Neural cell (in vitro differentiated cells): ENCODE results near the gene KCNJ4. TPM values are rescaled to one million over a fixed set of nuclear protein-coding genes. Genes with fewer than 3 reads are reported as not detected.
A peak's percentile ranks its signal among the peaks of the same experiment; 100 is the strongest.

Experiments used
- H2AFZ ChIP-seq: fragments of 200-600, 300-800 bp; sonication (generic), shearing (Covaris generic); 2 replicates; pipeline ENCODE4 v1.6.0; 2014; ENCODE audit warnings: low read depth, mild to moderate bottlenecking, antibody characterized with exemption, low read length, moderate library complexity
- H3F3A ChIP-seq: fragments of 200-600 bp; shearing (Covaris generic); 2 replicates; pipeline ENCODE4 v1.6.1; 2016; ENCODE audit warnings: mild to moderate bottlenecking, moderate library complexity, mixed read lengths, antibody characterized with exemption, low read length; ENCODE audit not compliant: insufficient read depth, poor library complexity, severe bottlenecking
- H3K27ac ChIP-seq: fragments of 200-600, 300-800 bp; sonication (generic), shearing (Covaris generic); 2 replicates; pipeline ENCODE4 v1.5.1; 2014; ENCODE audit warnings: mild to moderate bottlenecking, low read length, moderate library complexity
- H3K27me3 ChIP-seq: fragments of 300-800, 200-600 bp; sonication (generic), shearing (Covaris generic); 2 replicates; pipeline ENCODE4 v1.6.0; 2014; ENCODE audit warnings: mild to moderate bottlenecking, low read depth, low read length, moderate library complexity; ENCODE audit not compliant: insufficient read depth
- H3K36me3 ChIP-seq: fragments of 300-800, 200-600 bp; sonication (generic), shearing (Covaris generic); 2 replicates; pipeline ENCODE4 v1.5.1; 2014; ENCODE audit warnings: mild to moderate bottlenecking, antibody characterized with exemption, low read length, moderate library complexity; ENCODE audit not compliant: insufficient read depth
- H3K4me2 ChIP-seq: fragments of 300-800, 200-600 bp; sonication (generic), shearing (Covaris generic); 2 replicates; pipeline ENCODE4 v1.6.0; 2014; ENCODE audit warnings: mild to moderate bottlenecking, low read length
- H3K4me3 ChIP-seq: fragments of 300-800, 200-600 bp; sonication (generic), shearing (Covaris generic); 2 replicates; pipeline ENCODE4 v1.5.1; 2014; ENCODE audit warnings: mild to moderate bottlenecking, low read length, moderate library complexity
- H3K79me2 ChIP-seq: fragments of 200-600 bp; shearing (Covaris generic); replicated peaks from 2 replicates; pipeline ENCODE4 v1.6.0; 2014; ENCODE audit warnings: mild to moderate bottlenecking, low read length, moderate library complexity; ENCODE audit not compliant: insufficient read depth
- H3K9ac ChIP-seq: fragments of 300-800, 200-600 bp; sonication (generic), shearing (Covaris generic); 2 replicates; pipeline ENCODE4 v1.6.1; 2016; ENCODE audit warnings: mild to moderate bottlenecking, low read length, mixed read lengths
- H3K9me2 ChIP-seq: fragments of 200-600 bp; shearing (Covaris generic); 2 replicates; pipeline ENCODE4 v1.6.1; 2016; ENCODE audit warnings: mild to moderate bottlenecking, low read length, mixed read lengths; ENCODE audit not compliant: insufficient read depth
- H3K9me3 ChIP-seq: fragments of 200-600, 300-800 bp; sonication (generic), shearing (Covaris generic); 2 replicates; pipeline ENCODE4 v1.6.1; 2016; ENCODE audit warnings: mild to moderate bottlenecking, mixed run types, low read length, moderate library complexity, mixed read lengths
- H4K20me1 ChIP-seq: fragments of 200-600 bp; shearing (Covaris generic); 2 replicates; pipeline ENCODE4 v1.6.1; 2016; ENCODE audit warnings: mild to moderate bottlenecking, mixed run types; ENCODE audit not compliant: insufficient read depth
- CTCF ChIP-seq: fragments of 450-650 bp; IDR thresholded peaks from 2 replicates; pipeline ENCODE4 v1.5.1; 2014; ENCODE audit warnings: antibody characterized with exemption, mild to moderate bottlenecking, moderate library complexity; ENCODE audit not compliant: poor library complexity, severe bottlenecking
- EP300 ChIP-seq: fragments of 450-650 bp; conservative IDR thresholded peaks from 2 replicates; pipeline ENCODE4 v1.6.1; 2014; ENCODE audit warnings: antibody characterized with exemption, mild to moderate bottlenecking, moderate library complexity; ENCODE audit not compliant: poor library complexity, severe bottlenecking
- EZH2 ChIP-seq: fragments of 200-600, 300-800 bp; shearing (Covaris generic), sonication (generic); IDR thresholded peaks from 2 replicates; pipeline ENCODE4 v1.6.1; 2014; ENCODE audit warnings: antibody characterized with exemption, low read length, borderline replicate concordance, mild to moderate bottlenecking; ENCODE audit not compliant: insufficient read depth, poor library complexity, severe bottlenecking
- MXI1 ChIP-seq: fragments of 450-650 bp; conservative IDR thresholded peaks from 2 replicates; pipeline ENCODE4 v1.6.1; 2014; ENCODE audit warnings: antibody characterized with exemption, mild to moderate bottlenecking; ENCODE audit not compliant: poor library complexity, severe bottlenecking
- POLR2AphosphoS5 ChIP-seq: IDR thresholded peaks from 2 replicates; pipeline ENCODE4 v1.6.1; 2012
- RAD21 ChIP-seq: fragments of 450-650 bp; conservative IDR thresholded peaks from 2 replicates; pipeline ENCODE4 v1.6.1; 2014; ENCODE audit warnings: antibody characterized with exemption, mild to moderate bottlenecking, moderate library complexity
- REST ChIP-seq: IDR thresholded peaks from 2 replicates; pipeline ENCODE4 v1.6.1; 2012; ENCODE audit warnings: borderline replicate concordance
- SMC3 ChIP-seq: fragments of 450-650 bp; conservative IDR thresholded peaks from 2 replicates; pipeline ENCODE4 v1.6.1; 2014; ENCODE audit warnings: antibody characterized with exemption, mild to moderate bottlenecking, moderate library complexity; ENCODE audit not compliant: poor library complexity
- TAF1 ChIP-seq: IDR thresholded peaks from 2 replicates; pipeline ENCODE4 v1.6.1; 2012; ENCODE audit warnings: low read depth
- polyA plus RNA-seq: library from polyadenylated mRNA; depleted of rRNA; stranded (reverse); fragments of >200 nt; gene quantifications from 2 replicates; pipeline ENCODE4 v1.2.3, GENCODE V29; 2014

KCNJ4 gene
- polyA plus RNA-seq, 1 donor from 2014 or later = 1.7 TPM

- Histone ChIP-seq H3K9ac (no peak overlapping the region), H3K9me3 (no peaks in the 10 kb centered on the region), H3K27me3 (no peaks in the 10 kb centered on the region), H3K9me2 (no peaks in the 10 kb centered on the region), H3K27ac (no peak overlapping the region), H3F3A (no peaks in the 10 kb centered on the region), H3K36me3 (no peaks in the 10 kb centered on the region), H3K4me2 (no peak overlapping the region), H4K20me1 (no peaks in the 10 kb centered on the region), H3K4me3 (no peak overlapping the region), H2AFZ (no peak overlapping the region), H3K79me2 (no peaks in the 10 kb centered on the region)
- TF ChIP-seq SMC3 (no peak), REST (no peak), EP300 (no peak), EZH2 (no peak), TAF1 (no peak), CTCF (no peak), RAD21 (no peak), MXI1 (no peak)
Measured at GRCh38 chr22:38431266-38432010, 23.6 kb downstream of the KCNJ4 start.

- Histone ChIP-seq H3K9me3 (no peaks in the 10 kb centered on the region), H3K27me3 (no peaks in the 10 kb centered on the region), H2AFZ (no peak overlapping the region), H3K27ac (peak overlapping the region; percentile 65), H3K4me2 (no peak overlapping the region), H3F3A (no peaks in the 10 kb centered on the region), H3K36me3 (no peaks in the 10 kb centered on the region), H4K20me1 (no peaks in the 10 kb centered on the region), H3K79me2 (no peaks in the 10 kb centered on the region), H3K9ac (peak overlapping the region; percentile 41), H3K9me2 (no peaks in the 10 kb centered on the region), H3K4me3 (peak overlapping the region; percentile 57)
- TF ChIP-seq RAD21 (peak; percentile 32), CTCF (no peak), TAF1 (no peak), MXI1 (peak; percentile 28), SMC3 (peak; percentile 36), EP300 (peak; percentile 43), EZH2 (no peak), REST (peak; percentile 82), POLR2AphosphoS5 (peak; percentile 19)
Measured at GRCh38 chr22:38429499-38430068, 25.4 kb downstream of the KCNJ4 start.
